Skin of body (tissue), 2 donors: ENCODE results near the gene LRRC17. TPM values are rescaled to one million over a fixed set of nuclear protein-coding genes. Genes with fewer than 3 reads are reported as not detected.

Source experiments
- DNase-seq: peaks from one replicate; lab custom pipeline; 2025; lab: John Stamatoyannopoulos, UW
- total RNA-seq: library from RNA; depleted of rRNA; stranded (reverse); fragments of >200 nt; gene quantifications from one replicate; pipeline ENCODE4 v1.2.3, GENCODE V29; 2014

The LRRC17 gene, protein sequence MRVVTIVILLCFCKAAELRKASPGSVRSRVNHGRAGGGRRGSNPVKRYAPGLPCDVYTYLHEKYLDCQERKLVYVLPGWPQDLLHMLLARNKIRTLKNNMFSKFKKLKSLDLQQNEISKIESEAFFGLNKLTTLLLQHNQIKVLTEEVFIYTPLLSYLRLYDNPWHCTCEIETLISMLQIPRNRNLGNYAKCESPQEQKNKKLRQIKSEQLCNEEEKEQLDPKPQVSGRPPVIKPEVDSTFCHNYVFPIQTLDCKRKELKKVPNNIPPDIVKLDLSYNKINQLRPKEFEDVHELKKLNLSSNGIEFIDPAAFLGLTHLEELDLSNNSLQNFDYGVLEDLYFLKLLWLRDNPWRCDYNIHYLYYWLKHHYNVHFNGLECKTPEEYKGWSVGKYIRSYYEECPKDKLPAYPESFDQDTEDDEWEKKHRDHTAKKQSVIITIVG
- 92.4 TPM for total RNA-seq

DNA sequence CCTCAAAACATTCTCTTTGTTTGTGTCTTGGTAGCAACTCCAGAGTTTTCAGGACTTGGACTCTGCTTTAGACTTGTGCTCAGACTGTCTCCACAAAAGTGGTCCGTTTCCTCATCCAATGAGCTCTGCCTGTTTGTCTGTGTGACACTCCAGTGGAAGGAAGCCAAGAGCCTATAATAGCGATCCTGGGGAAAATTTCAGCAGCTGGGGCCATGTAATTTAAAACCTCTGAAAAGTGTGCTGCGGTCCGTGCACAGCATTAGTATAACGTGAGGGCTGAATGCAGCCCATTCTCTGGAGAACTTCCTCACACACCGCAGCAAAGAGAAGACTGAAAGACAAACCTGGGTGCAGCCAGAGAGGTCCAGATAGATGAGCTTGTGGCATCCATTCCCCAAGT lies at the start of gene LRRC17:
Gene LRRC17, plus strand, starts transcription at position 259 of the 400 bp plus-strand sequence. CDS start 20,914 bp downstream, outside the sequence.
- peak; percentile 95 for DNase-seq

DNA sequence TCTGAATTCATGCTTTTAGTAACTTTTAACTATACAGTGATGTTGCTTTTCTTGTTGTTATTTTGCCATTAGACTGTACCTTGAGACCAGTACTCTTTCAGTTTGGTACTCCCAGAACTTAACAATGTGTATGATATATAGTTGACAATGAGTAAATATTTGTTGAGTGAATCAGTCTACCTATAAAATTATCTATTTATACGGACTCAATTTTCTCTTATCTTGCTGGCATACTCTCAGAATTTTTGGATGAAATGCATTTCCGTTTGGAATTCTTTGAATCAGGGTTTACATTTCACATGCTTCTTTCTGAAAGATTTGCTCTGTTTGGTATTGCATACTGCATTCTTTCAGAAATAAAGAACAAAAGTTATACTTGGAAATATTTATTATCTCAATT lies 47.8 kb upstream of the LRRC17 start:
- DNase-seq = no peak

DNA sequence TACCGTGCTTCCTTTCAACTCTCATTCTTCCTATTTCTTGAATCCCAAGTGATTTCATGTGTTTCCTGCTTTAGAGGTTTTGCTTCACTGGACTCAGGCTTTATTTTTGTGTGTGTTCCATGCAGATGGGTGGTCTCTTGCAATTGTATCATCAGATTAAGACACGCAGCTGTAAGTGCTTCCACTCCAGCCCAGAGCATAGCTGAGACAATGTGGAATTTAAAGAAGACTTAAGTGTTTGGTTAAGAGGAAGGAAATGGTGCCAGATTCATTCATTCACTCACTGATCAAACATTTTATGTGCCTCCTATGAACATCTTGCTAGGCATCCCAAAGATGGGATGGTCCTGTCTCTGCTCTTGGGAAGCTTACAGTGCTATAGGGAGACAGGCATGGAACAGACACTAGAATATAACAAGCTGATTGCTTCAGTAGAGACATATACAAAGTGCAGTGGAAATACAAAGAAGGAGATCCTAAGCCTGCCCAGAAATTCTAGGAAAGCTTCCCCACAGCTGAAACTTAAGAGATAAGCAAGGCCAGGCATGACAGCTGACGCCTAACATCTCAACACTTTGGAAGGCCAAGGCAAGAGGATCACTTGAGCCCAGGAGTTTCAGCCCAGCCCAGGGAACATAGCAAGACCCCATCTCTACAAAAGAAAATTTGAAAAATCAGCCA lies 46.1 kb upstream of the LRRC17 start:
- DNase-seq = peak; percentile 57

DNA sequence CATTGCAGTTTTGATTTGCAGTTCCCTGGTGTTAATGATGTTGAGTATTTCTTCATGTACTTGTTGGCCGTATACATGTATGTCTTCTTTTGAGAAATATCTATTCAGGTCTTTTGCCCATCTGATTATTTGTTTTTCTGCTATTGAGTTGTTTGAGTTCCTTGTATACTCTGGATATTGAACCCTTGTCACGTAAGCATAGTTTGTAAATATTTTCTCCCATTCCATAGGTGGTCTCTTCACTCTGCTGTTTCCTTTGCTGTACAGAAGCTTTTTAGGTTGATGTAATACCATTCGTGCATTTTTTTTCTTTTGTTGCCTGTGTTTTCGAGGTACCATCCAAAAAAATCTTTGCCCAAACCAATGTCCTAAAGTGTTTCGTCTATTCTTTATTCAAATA lies 43.6 kb upstream of the LRRC17 start:
- no peak for DNase-seq

- DNase-seq = no peak
These were observed 40.3 kb upstream of the LRRC17 start for GRCh38 chr7:102872460-102872859.

- DNase-seq = no peak
These were observed 39.2 kb upstream of the LRRC17 start for GRCh38 chr7:102873470-102874165.

DNA sequence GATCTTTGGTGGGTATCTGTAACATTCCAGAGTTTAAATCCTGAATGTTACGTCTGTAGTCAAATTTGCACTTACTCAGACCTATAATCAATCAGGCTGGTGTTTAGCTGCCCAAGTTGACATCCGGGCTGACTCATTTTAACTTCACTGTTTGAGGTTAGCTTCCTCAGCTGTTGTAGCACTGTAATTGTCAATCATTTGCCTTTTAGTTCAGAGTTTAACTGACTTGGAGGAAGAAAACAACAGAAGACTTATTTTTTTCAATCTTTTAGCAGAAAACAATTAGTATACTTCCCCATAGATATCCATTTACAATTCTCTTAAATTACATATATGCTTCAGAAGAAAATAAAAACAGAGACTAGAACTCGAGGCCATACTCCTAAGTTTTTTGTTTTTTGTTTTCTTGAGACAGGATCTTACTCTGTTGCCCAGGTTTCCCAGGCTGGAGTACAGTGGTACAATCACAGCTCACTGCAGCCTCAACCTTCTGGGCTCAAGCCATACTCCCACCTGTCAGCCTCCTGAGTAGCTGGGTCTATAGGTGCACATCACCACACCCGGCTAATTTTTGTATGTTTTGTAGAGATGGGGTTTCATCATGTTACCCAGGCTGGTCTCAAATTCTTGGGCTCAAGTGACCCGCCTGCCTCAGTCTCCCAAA lies 38.5 kb upstream of the LRRC17 start:
- no peak for DNase-seq

GRCh38 chr7:102874966-102875365 lies 37.8 kb upstream of the LRRC17 start:
- no peak for DNase-seq

GRCh38 chr7:102875700-102876295 lies 37.0 kb upstream of the LRRC17 start:
- no peak for DNase-seq

GRCh38 chr7:102883098-102883860 lies 29.5 kb upstream of the LRRC17 start:
- DNase-seq = no peak

DNA sequence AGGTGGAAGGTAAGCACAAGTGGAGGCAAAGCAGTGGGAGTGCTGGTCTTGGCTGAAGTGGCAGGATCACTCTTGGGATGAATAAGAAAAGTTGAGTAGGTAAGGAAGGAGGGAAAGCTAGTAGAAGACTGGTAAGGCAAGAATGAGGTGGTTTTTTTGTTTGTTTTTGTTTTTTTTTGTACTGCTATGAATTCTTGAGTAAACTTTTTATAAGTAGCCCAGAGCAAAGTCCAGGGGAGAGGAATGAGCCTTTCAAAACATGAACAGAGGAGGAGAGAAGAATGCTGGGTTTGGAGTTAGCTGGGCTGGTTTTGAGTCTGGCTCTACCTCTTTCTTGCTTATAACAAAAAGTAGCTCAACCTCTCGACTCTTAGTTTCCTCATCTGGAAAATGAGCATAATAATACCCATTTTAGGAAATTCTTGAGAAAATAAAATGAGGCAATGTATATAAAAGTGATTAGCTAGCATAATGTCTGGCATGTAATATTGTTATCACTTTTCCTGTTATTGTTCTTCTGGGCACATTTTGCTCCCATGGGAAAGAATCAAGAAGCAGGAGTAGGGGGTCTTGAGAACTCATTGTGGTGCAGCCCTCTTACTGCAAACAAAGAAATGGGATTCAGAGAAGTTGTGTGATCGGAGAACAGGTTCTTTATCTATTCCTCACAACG lies 24.1 kb upstream of the LRRC17 start:
- no peak for DNase-seq

DNA sequence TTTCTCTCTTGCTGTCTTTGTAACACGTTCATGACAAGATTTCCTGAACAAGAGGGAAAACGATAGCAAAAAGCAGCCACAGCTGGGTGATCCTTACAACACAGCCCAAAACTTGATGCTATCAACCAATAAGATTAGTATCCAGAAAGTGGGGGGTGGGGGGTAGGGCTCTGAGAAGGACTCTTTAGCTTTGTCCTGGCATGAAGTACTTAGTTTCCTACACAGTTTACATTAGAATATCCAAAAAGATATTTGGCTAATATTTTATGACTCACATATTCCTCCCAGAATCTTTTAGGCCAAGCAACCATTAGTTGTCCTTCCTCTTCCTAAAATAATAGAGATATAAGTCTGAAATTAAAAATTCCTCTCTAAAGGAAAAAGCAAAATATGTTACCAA lies 22.9 kb upstream of the LRRC17 start:
- DNase-seq = no peak

- DNase-seq = peak; percentile 12
These were observed 22.4 kb upstream of the LRRC17 start for GRCh38 chr7:102890292-102890970.

DNA sequence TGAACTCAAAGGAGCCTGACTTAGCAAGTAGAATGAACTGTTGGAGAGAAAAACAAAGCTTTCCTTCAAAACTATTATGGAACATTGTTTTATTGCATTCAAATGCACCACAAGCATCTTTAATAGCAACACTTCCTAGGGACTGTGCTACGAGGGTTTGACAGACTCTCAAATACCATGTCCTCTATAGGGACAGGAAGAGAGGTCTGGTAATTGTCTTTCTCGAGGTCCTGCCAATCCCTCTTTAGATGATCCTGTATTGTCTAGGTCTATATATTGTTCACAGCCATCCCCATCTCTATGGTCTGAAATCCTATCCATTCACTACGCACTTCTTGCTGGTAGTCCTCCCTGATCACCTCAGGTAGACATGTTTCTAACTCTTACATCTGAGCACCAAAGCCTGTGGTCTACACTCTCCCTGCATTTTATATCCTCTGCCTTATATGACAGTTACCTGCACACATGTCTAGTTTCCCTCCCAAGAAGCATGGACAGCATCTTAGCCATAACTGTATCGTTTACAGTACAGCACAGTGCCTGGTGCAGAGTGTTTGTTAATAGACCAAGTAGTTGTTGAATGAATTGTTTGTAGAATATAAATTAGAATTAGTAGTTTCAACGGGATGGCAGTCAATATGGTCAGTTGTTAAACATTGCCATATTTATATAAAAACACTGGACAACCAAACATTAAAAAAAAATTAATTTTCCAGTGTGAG lies 21.7 kb upstream of the LRRC17 start:
- DNase-seq = no peak

DNA sequence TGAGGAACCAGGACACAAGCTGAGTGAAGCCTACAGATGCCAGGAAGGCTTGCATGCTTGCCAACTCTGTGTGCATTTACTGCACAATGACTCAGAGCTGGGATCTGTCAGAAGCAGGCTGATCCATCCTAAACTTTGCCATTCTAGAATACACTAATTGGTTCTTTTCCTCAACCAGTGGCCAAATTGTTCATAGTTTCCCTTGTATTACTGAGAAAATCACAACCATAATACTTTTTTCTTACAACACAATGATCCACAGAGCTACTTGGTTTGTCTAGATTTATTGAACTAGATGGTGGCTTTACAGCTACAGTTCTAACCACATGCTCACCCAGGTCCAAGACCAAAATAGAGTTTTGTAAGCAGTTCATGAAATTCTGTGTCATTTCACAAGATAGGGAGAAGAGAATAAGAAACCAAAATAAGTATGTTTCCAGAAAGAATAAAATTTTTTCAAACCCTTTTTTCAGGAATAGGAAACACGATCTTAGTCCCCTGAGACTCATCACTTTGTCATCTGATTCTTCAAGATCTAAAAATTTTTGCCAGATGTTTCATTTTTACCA lies 21.0 kb upstream of the LRRC17 start:
- peak; percentile 70 for DNase-seq

DNA sequence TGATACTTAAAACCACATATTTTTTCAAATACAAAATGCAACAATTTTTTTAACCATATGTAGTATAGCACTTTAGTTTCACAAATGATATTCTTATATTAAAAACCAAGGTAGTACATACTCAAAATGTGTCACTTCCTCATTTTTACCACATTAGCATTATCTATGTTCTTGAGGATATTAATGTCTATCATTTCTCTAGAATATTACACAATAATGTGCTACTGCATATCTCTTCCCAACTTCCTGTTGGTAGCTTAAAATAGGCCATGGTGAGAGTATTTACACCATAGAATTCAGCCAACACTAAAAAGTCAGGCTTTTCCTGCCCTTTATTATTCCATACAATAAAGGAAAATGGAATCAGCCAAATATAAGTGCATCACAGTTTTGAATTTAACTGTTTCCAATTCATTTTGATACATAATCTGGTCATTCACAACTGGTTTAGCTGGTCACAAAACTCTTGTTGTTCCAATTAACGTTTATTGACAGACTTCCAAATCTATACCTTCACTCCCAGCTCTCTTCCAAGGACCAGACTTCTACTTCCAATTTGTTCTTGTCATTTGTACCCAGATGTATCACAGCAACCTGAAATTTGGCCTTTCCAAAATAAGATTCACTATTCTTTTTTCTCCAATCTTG lies 20.0 kb upstream of the LRRC17 start:
- no peak for DNase-seq

DNA sequence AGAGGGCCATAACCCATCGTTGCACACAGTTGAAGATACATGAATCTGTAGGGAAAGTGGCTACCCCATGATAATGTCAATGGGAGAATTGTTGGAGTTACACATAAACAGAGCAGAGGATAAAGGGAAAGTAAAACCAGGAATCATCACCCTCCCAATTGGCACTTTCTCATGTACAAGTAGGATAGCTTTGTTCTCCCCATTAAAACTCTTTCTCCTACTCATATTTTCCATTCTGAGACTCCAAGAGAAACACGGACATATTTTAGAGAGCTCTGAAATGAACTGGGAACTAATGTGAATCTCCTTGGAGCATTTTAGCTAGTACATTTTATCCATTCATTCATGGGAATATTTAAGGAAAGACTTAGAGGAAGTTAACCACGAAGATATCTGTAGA lies 17.2 kb upstream of the LRRC17 start:
- no peak for DNase-seq

DNA sequence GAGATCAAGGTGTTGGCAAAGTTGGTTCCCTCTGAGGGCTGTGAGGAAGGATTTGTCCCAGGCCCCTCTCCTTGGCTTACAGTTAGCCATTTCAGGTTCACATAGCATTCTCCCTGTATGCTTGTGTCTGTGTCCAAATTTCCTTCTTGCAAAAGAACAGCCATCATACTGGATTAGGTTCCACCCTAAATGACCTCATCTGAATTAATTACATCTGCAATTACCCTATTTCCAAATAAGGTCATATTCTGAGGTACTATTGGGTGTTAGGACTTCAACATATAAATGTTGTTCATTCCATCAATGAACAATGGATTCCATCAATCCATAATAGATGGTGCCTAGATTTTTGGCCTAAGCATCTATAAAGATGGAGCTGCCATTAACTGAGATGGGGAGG lies 16.2 kb upstream of the LRRC17 start:
- no peak for DNase-seq
